Measurements from ENCODE around the gene WASL.

GRCh38 chr7:123723913-123724312, 24.9 kb downstream of the WASL start:
- TF ChIP-seq POLR2A (IDR thresholded peaks at IDR 0.05) (no peak), CTCF (IDR thresholded peaks at IDR 0.05) (no peak)

All from uterus (tissue), 2 donors.